Measurements from ENCODE around the gene FRMPD4. TPM values are rescaled to one million over a fixed set of nuclear protein-coding genes. Genes with fewer than 3 reads are reported as not detected.

Gene FRMPD4
- total and polyA plus RNA-seq, 2 donors (not counting 3 experiments of a cell fraction or from before 2014, with no cell fraction given): not detected

DNA sequence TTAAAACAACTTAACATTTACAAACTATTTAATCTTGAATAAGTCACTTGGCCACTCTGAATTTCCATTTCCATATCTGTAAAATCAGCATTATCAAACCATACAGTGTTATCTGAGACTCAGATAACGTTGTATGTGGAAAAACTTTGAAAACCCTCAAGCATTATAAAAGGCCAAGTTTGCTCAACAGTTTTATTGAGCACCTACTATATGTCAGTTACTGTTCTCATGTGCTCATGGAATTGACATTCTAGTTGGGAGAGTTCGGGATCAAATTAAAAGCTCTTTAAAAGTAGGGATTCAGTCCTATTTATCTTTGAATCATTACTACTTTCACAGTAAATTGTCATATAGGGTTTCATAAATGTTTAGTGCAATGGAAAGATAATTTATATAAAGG is 97.9 kb downstream of the FRMPD4 start:
- dilution Hi-C loops (cut with MboI; ENCODE audit: extremely low pct_ligation_motif_present, low sequenced_read_pairs): no loop called here
- no peak for DNase-seq (ENCODE audit: low read depth, low spot score)
- no peak for FAIRE-seq
- ChIA-PET CTCF (no interaction called here), POLR2A (no interaction called here)
- H3K9me1 ChIP-seq (replicated peaks; ENCODE audit: control insufficient read depth, extremely low read depth, insufficient read depth, low read length): no peaks in the 10 kb centered on the region
- H3K4me3 ChIP-seq (replicated peaks in 1 of 3; ENCODE audit: insufficient read depth in 1 of 3, low read depth in 1 of 3, low read length in 3 of 3): no peak overlapping the region
- BruUV-seq (replicated peaks): no TSS peak
- H3K9ac ChIP-seq (replicated peaks; ENCODE audit: extremely low read depth, insufficient read depth, low read length): no peak overlapping the region
- H3K4me2 ChIP-seq (ENCODE audit: insufficient read depth, low read length): no peak overlapping the region
- H3K27me3 ChIP-seq (ENCODE audit: control insufficient read depth in 2 of 2, insufficient read depth in 2 of 2, low read length in 2 of 2): no peaks in the 10 kb centered on the region
- no peaks in the 10 kb centered on the region for H3K36me3 ChIP-seq (ENCODE audit: control insufficient read depth in 2 of 2, extremely low read depth in 1 of 2, insufficient read depth in 2 of 2, low read length in 2 of 2)
- intact Hi-C loops (cut with micrococcal nuclease): no loop called here
- no peaks in the 10 kb centered on the region for H3K9me3 ChIP-seq (replicated peaks; ENCODE audit: control insufficient read depth, insufficient read depth, low read length)
- no peaks in the 10 kb centered on the region for H4K20me1 ChIP-seq (replicated peaks; ENCODE audit: control insufficient read depth, extremely low read depth, insufficient read depth, low read length)
- H3K27ac ChIP-seq (ENCODE audit: insufficient read depth, low read depth, low read length): no peak overlapping the region
- H3K79me2 ChIP-seq (ENCODE audit: control insufficient read depth, insufficient read depth, low read length): no peaks in the 10 kb centered on the region
- H3K4me1 ChIP-seq (ENCODE audit: control insufficient read depth, extremely low read depth, insufficient read depth, low read length): no peaks in the 10 kb centered on the region
- TF ChIP-seq POLR2A (IDR thresholded peaks at IDR 0.05; ENCODE audit: low read depth, low read length) (no peak), GATA2 (IDR thresholded peaks at IDR 0.05; ENCODE audit: insufficient read depth, insufficient read length, low read depth, low read length) (no peak), FOS (IDR thresholded peaks at IDR 0.05; ENCODE audit: borderline replicate concordance, insufficient read depth, low read length) (no peak), JUN (IDR thresholded peaks at IDR 0.05; ENCODE audit: borderline replicate concordance, insufficient read depth, insufficient read length, low read depth) (no peak), EZH2 (IDR thresholded peaks at IDR 0.05; ENCODE audit: borderline replicate concordance, low read depth, low read length, severe bottlenecking) (no peak), POLR2AphosphoS5 (IDR thresholded peaks at IDR 0.05; ENCODE audit: insufficient read depth, low read depth, low read length) (no peak), MYC (IDR thresholded peaks at IDR 0.05; ENCODE audit: low read depth, low read length) (no peak)
- TF ChIP-seq, protein P1, sequence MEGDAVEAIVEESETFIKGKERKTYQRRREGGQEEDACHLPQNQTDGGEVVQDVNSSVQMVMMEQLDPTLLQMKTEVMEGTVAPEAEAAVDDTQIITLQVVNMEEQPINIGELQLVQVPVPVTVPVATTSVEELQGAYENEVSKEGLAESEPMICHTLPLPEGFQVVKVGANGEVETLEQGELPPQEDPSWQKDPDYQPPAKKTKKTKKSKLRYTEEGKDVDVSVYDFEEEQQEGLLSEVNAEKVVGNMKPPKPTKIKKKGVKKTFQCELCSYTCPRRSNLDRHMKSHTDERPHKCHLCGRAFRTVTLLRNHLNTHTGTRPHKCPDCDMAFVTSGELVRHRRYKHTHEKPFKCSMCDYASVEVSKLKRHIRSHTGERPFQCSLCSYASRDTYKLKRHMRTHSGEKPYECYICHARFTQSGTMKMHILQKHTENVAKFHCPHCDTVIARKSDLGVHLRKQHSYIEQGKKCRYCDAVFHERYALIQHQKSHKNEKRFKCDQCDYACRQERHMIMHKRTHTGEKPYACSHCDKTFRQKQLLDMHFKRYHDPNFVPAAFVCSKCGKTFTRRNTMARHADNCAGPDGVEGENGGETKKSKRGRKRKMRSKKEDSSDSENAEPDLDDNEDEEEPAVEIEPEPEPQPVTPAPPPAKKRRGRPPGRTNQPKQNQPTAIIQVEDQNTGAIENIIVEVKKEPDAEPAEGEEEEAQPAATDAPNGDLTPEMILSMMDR (IDR thresholded peaks at IDR 0.05; ENCODE audit: extremely low read depth in 1 of 2, insufficient read depth in 1 of 2, low read depth in 1 of 2, low read length in 2 of 2): no peak
- TF ChIP-seq, protein P2, sequence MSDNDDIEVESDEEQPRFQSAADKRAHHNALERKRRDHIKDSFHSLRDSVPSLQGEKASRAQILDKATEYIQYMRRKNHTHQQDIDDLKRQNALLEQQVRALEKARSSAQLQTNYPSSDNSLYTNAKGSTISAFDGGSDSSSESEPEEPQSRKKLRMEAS (IDR thresholded peaks at IDR 0.05; ENCODE audit: insufficient read depth, insufficient read length): no peak
- no peak overlapping the region for H2AFZ ChIP-seq (ENCODE audit: low read depth, low read length)
